RPMI8226 (cell line): Measurements from ENCODE around the gene MPV17.
"Not testable (repeated sequence)": the region's sequence is repeated elsewhere in the genome, so short reads cannot be mapped to it uniquely, and the experiment has no call there.

ENCODE experiments used
- DNase-seq: peaks from one replicate; pipeline ENCODE4 v3.0.0-alpha.2; 2015

Gene MPV17

DNA sequence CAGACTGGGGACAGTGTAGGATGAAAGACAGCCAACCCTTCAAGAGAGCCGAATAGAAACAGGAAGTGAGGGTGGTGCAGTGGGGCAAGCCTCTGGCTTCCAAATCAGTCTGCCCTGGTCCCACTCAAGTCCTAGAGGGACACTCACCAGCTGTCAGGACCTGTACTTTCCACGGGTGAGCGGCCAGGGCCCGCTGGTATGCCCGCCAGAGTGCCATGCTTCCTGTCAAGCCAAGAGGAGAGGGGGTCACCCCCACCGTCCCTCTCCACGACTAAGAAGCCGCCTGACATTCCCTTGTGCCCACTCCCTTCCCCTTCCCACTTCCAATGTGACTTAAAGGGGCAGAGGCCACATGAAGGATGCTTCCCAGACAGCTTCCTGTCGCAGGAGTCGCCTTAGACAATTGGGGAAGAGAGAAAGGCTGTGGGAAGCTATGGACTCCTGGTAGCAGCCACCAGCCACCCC, 564 bp downstream of the MPV17 start:
- peak; percentile 33 for DNase-seq

DNA sequence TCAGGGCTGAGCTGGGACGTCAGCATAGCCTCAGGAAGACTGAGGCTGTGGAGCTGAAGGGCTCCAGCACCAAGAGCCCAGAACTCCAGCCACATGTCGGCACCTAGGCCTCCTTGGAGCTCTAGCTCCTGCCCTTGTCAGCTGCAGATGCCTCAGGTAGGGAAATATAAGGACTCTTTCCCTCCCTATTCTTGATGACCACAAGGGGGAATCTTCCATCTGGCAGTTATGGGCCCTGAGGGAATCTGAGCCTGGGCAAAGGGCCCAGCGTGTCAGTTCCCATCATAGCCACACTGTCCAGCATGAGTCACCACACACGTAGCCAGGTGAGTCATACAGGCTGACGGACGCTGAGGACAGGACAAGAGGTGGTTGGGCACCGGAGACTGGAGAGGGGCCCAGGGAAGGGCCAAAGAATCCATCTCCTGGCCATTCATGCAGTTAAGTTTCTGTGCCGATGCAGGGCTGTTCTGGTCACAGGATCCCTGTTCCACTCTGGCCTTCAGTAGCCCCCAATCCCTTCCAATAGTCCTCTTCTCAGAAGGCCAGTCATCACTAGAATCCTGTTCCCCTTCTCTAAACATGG, 1.8 kb downstream of the MPV17 start:
- DNase-seq = peak; percentile 25

DNA sequence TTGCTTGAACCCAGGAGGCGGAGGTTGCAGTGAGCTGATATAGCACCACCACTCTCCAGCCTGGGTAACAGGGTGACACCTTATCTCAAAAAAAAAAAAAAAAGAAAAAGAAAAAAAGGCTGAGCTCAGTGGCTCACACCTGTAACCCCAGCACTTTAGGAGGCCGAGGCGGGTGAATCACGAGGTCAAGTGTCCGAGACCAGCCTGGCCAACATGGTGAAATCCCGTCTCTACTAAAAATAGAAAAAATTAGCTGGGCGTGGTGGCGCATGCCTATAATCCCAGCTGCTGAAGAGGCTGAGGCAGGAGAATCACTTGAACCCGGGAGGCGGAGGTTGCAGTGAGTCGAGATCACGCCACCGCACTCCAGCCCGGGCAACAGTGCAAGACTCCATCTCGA, 3.1 kb downstream of the MPV17 start:
- DNase-seq = not testable (repeated sequence)

DNA sequence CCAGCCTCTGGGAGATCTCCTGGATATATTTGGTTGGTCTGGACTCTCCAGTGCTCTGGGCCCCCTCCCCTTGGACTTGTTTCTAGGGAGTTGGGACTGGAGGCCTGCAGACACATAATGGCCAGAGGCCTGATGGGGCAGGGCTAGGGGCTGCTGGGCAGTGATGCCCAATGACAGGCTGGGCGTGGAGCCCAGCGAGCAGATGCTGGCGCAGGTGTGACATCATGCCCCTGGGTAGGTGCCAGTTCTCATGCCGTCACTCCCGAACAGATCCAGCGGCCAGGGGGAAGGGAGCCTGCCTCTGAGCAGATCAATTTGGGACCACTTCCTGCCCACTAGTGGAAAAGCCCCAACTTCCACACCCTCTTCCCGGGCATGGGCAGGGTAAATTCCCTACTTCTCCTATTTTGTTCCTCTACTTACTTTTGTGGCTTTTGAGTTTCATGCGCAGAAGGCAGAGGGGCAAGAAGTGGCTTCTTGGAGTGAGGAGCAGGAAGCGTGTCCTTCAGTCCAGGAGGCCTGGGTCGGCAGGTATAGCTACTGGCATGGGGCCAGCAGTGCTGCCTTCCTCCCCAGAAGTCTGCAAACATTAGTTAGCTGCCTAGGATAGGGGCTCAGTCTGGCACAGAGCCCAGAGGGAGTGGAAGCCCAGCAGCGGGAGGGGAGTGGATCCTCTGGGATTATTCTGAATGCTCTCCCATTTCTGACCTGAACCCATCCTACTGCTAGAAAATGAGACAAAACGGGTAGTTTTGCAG, 6.1 kb downstream of the MPV17 start:
- DNase-seq = no peak

DNA sequence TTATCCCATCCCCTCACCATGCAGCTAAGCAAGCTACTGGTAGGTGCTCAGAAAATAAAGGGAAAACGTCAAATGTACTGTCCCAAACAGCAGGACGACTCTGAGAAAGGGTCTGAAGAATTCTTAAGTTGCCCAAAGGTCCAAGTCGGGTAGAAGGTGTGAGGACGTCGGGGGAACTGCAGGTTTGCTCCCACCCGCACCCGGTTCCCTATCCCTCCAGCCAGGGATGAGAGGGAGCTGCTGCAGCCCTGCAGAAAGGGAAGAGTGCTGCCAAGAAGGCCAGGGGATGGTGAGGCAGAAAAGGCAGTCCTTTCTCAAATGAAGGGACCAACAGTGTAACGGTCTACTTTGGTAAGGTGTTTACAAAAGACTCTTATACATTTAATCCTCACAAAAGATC, 7.8 kb downstream of the MPV17 start:
- no peak for DNase-seq

DNA sequence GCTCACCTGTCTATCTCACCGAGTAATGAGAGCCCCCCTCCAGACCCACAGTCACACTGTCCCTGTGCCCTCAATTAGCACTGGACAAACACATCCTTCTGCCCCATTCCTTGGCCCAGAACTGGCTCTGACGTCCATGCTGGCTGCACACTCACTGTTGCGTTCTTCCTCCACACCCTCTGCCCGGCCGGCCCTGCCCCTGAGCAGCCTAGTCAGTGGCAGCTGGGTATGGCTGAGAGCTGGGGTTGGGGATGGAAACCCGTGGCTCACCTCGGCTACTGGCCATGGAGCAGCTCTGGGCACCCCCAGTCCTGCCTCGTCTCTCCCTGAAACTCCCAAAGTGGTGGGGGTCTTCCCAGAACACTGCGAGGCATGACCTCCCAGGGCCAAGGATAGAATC, 8.2 kb downstream of the MPV17 start:
- no peak for DNase-seq

DNA sequence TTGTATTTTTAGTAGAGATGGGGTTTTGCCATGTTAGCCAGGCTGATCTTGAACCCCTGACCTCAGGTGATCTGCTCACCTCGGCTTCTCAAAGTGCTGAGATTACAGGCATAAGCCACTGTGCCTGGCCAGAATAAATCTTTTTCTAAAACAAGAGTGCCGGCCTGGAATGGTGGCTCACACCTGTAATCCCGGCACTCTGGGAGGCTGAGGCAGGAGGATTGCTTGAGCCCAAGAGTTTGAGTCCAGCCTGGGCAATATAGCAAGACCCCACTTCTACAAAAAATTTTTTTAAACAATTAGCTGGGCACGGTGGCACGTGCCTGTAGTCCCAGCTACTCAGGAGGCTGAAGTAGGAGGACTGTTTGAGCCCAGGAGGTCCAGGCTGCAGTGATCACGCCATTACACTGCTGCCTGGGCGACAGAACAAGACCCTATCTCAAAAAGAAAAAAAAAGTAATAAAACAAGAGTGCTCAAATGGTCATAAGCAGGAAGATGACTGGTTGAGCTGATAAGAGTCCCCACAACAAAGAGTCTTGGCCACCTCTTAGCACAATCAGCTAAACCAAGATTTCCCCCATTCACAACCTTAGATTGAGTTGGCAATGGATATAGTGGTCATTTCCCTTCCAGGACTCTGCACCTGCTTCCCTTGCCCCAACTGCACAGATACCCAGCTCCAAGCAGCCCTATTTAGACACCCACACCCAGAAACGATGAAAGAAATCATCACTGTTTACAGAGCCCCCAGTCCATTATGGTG, 8.8 kb downstream of the MPV17 start:
- DNase-seq = no peak

DNA sequence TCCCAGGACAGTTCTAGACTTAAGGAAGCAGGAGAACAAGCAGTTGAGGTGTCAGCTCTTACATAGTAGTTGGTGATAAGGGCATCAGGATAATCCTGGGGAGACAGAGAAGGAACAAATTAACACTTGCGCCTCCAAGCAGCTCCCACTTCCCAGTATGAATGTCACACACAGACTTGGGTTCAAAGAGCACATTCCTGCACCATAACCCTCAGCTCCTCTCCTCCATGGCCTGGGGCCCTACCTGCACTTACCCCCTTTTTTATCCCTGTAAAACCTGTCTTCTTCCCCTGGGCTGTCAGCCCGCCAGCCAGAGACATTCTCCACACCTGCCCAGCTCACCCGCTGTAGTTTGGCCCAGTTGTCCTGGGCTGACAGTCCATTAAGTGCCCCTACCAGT, 10.7 kb downstream of the MPV17 start:
- DNase-seq = no peak

DNA sequence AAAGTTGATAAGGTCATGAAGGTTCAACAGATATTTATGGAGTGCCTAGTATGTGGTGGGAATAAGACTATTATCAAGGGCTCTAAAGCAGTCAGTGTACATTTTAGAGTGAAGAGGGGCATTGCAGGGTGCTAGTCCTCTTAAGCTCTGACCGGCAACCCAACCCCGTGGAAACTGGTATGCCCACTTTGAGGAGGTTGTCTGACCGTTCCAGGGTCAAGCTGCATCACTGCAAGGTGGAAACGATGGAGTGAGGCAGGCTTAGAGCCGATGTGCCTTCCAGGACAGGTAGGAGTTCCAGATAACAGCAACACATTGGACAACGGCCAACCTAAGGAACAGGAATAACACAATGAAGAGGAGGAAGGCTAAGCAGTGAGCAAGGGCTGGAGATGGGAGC, 13.2 kb downstream of the MPV17 start:
- no peak for DNase-seq

DNA sequence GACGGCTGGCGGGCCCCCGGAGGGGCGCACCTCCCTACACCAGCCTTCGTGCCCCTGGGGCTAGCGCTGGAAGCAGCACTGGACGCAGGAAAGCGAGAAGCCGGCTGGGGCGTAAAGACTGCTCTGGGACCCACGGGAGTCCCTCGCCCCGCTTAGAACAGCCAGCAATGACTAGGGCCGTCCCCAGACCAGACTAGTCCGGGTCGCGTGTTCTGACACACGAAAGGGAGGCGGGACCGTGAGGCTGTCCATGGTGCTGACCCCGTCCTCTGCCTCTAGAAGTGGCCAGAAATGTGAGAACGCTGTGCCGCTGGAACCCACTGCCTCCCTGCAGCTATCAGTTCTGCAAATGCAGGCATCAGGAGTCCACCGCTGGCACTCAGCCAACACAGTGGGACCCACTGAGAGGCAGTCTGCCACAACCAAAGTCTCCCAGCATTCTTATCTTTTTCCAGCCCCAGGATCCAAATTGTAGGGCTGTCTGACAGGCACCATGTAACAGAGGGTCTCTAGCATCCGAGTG, 14.5 kb downstream of the MPV17 start, which contains the start of gene UCN:
Gene UCN, minus strand, starts transcription at position 87 of the 523 bp plus-strand sequence. CDS start 550 bp downstream, outside the sequence.
- DNase-seq = no peak

DNA sequence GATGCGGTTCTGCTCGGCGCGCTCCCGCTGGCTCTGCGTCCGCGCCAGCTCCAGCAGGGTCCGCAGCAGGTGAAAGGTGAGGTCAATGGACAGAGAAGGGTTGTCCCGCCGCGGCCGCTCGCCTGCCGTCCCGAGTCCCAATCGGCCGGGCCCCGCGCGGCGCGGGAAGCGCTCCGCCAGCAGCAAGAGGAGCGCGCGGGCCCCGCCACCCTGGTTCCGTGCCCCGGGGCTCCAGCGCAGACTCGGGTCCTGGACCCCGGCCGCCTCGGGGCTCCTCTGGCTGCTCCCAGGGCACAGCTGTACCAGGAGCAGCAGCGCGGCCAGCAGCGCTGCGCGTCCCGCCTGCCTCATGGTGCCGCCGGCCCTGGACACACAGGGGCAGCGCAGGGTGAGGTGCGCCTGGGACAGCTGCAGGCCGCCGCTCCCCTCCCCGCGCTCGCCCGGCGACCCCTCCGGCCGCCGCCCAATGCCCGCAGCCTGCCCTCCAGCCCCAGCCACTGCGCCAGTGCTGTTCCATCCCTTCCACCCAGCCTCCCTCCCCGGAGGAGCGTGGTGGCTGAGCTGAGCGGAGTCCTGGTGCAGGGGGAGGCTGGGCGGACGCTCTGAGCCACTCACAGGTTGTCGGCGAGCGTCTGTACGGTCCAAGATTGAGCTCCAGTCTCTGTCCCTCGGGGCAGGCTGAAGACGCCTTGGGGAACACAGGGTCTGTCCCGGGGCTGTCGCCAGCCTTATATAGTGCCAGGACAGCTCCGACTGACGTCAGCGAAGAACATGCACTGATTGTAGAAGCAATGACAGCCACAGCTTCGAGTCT, 15.1 kb downstream of the MPV17 start:
- DNase-seq = no peak

DNA sequence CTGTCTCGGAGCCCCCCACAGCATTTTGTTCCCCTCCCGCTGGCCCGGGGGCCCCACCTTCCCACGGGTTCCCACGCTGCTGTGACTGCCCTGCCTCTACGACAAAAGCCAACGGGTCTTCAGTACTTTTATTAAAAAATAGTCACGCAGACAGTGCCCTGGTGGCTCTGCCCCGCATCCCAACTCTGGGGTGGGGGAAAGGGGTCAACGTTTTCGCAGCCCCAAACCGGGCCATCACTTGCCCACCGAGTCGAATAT, 15.7 kb downstream of the MPV17 start:
- DNase-seq = no peak

DNA sequence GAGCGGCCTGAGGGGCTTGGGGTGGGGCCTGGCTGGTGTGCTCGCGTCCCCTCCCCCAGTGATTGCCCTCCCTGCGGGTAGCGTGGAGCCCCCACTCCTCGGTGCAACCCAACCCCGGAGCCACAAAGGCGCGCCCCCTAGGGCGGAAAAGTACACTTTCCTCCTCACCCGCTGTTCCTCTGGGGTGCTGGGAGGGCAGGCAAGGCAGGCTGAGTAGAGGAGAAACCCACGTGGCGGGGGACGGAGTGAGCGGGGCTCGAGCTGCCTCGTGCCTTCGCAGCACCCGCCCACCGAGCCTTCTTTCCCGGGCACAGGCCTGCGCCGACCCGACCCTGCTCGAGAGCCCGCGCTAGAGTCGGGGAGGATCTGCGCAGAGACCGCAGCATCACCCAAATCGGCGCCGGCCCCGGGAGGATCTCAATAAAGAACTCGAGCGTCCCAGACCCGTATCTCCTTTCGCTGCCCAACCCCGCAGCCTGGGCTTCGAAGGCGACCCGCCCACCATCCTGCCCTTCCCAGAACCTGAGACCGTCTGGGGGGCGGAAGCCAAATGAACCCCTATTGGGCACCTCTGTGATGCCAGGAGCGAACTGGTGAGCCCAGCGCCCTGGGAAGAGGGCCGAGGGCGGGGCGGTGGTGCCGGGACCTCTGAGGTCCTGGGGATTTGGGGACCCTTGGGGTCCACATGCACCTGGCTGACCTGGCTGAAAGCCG, 16.2 kb downstream of the MPV17 start:
- DNase-seq = no peak

DNA sequence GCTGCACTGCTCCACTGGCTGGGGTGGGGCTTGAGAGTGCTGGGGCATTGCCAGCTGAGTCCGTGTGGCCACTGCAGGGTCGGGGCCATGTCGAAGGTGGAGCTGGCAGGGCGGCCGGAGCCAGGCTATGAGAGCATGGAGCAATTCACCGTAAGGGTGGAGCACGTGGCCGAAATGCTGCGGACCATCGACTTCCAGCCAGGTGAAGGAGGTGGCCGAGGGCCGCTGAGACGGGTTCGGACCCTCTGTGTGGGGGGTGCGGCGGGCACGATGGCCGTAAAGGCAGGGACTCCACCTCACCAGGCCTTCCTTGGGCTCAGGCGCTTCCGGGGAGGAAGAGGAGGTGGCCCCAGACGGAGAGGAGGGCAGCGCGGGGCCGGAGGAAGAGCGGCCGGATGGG, 16.8 kb downstream of the MPV17 start:
- no peak for DNase-seq

DNA sequence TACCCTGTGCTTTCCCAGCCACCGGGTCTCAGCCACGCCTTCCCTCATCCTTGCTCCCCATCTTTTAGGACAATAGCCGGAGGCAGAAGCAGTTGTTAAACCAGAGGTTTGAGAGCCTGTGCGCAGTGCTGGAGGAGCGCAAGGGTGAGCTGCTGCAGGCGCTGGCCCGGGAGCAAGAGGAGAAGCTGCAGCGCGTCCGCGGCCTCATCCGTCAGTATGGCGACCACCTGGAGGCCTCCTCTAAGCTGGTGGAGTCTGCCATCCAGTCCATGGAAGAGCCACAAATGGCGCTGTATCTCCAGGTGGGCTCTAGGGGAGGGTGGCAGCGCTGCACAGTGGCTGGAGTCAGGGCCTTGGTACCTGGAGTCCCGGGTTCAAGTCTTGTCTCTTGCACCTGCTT, 17.4 kb downstream of the MPV17 start:
- DNase-seq = no peak

DNA sequence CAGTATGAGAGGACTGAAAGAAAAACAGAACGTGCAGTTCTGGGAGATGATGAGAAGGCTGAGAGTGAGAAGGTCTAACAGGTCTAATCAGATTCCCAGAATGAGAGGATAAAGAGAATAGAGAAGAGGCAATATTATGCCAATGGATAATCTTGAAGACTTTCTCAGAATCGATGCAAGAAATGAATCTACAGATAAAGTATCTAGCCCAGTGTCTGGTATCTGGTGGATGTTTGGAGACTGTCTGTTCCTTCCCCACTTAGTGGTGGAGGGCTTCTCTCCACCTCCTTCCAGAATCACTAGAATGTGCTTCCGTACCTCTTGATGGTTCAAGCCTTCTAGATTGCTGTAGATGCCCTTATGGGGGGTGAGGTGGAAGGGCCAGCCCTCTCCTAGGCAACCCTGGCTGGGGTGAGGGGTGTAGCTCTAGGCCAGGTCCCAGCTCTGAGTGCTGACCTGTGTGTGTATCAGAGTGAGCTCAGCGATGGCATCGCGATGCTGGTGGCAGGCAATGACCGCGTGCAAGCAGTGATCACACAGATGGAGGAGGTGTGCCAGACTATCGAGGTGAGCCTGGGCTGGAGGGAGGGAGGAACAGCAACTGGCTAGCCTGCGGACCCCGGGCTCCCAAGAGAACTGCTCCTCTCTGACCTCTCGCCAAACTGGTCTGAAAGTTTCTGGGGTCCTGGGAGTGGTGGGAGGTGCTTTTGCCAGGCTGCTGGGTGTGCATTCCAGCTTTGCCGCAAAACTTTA, 18.2 kb downstream of the MPV17 start:
- DNase-seq = no peak

DNA sequence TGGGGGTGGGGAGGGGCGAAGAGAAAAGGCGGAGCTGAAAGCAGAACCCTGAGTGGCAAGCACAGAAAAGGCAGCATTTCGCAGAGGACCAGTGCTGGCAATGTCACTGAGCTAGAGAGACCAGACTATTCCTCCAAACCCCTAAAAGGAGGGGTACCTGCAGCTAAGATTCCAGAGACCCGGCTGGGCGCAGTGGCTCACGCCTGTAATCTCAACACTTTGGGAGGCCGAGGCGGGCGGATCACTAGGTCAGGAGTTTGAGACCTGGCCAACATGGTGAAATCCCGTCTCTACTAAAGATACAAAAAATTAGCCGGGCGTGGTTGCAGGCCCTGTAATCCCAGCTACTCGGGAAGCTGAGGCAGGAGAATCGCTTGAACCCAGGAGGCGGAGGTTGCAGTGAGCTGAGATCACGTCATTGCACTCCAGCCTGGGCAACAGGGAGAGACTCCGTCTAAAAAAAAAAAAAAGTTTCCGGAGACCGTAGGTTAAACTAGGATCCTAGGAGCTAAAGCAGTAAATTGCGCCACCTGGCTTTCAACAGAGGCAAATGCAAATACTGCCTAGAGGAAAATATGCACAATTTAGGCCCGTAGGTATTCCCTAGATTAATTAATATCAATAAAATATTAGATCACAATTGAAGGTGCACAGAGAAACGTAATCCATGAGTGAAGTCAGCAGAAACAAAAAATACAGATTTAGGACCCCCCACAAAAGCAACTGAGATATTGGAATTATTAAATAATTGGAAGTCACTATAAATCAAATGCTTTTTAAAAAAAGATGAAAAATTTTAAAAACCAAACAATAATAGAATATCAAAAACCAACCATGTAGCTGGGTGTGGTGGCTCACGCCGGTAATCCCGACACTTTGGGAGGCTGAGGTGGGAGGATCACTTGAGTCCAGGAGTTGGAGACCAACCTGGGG, 19.5 kb downstream of the MPV17 start:
- DNase-seq = peak; percentile 80

DNA sequence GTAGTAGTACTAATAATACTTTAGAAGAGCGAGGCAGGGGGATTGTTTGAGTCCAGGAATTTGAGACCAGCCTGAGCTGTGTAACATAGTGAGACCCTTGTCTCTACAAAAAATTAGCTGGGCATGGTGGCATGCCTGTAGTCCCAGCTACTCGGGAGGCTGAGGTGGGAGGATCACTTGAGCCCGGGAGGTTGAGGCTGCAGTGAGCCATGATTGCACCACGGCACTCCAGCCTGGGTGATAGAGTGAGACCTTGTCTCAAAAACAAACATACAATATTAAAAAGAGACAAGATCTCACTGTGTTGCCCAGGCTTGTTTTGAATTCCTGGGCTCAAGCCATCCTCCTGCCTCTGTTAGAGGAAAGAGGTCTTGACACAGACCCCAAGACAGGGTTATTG, 22.3 kb downstream of the MPV17 start:
- DNase-seq = not testable (repeated sequence)

DNA sequence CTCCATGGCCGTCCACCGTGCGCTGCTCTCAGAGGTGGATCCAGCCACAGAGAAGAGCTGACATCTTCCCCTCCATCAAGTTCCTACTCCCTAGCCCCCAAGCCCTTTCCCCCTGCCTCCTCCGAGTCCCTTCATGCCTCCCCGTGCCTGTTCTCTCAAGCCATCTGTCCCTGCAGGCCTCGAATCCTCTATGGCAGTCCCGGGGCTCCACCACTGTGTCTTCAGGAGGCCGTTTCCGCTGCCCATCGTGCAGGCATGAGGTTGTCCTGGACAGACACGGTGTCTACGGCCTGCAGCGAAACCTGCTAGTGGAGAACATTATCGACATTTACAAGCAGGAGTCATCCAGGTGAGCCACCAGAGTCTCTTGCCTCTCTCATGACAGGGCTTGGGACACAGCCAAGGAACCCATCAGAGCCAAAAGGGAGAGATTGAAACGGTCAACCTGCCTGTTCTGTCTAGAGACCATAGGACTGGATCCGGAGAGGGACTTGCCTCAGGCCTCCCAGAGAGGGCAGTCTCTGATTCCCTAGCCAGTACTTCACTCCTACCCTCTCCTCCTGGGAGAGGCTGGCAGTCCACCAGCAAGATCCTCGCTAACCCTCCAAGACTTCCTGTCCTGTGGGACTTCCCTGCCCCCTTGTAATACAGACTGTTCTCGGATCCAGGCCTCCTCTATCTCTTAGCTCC, 24.4 kb downstream of the MPV17 start:
- no peak for DNase-seq

DNA sequence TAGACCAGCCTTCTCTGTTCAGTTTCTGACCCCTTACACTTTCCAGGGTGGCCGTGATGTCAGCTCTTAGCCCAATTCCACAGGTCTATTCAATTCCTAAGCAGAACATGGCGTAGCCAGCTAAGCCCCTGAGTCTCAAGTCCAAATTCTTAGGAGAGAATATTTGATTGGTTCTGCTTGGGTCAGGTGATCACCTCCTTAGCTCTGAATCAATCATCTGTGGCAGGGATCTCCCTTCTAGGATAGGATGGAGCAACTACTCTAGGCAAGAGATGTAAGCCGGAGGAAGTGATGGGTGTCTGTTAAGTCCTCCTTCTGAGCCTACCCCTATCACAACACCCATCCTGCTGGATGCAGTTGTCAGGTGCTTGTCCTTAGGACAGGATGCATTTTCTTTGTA, 25.7 kb downstream of the MPV17 start:
- no peak for DNase-seq
